ENCODE results near the gene KLK12. TPM values are rescaled to one million over a fixed set of nuclear protein-coding genes. Genes with fewer than 3 reads are reported as not detected.

Gene KLK12
- total RNA-seq, 4 donors from 2014 or later, result 0.41 TPM; not detected in 3

DNA sequence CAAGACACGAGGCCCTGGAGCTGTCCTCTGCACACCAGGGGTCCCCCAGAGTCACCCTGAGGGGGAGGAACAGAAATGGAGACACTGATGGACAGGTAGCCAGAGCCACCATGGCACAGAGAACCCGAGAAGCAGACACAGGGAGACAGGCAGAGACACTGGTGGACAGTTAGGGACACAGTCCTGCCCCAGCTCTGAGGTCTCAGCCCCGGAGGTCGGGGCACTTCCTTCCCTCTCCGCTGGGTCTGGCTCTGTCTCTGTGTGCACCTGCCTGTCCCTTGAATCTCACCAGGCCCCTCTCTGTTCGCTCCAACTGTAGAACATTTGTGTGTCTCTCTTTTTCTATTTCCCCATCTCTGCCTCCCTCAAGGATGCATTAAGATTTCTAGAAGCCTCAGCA lies 43.3 kb upstream of the KLK12 start:
- no peak for TF ChIP-seq POLR2AphosphoS5 (IDR thresholded peaks at IDR 0.05)
- TF ChIP-seq, protein P1, sequence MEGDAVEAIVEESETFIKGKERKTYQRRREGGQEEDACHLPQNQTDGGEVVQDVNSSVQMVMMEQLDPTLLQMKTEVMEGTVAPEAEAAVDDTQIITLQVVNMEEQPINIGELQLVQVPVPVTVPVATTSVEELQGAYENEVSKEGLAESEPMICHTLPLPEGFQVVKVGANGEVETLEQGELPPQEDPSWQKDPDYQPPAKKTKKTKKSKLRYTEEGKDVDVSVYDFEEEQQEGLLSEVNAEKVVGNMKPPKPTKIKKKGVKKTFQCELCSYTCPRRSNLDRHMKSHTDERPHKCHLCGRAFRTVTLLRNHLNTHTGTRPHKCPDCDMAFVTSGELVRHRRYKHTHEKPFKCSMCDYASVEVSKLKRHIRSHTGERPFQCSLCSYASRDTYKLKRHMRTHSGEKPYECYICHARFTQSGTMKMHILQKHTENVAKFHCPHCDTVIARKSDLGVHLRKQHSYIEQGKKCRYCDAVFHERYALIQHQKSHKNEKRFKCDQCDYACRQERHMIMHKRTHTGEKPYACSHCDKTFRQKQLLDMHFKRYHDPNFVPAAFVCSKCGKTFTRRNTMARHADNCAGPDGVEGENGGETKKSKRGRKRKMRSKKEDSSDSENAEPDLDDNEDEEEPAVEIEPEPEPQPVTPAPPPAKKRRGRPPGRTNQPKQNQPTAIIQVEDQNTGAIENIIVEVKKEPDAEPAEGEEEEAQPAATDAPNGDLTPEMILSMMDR (IDR thresholded peaks at IDR 0.05), result no peak
- TF ChIP-seq POLR2A (IDR thresholded peaks at IDR 0.05), result no peak
- TF ChIP-seq EP300 (IDR thresholded peaks at IDR 0.05; ENCODE audit: low read depth), result no peak
- DNase-seq, result no peak
- in situ Hi-C loops (cut with MboI; ENCODE audit: low pct_ligation_motif_present in 1 of 4, low pct_unique_long_range_greater_than_20kb in 1 of 4, low sequenced_read_pairs in 3 of 4), result no loop called here
- no peaks in the 10 kb centered on the region for H3K36me3 ChIP-seq
- peaks cover 0 to 3% of the 10 kb centered on the region in 2 donors for H3K9me3 ChIP-seq
- no peak overlapping the region for H3K27ac ChIP-seq
- 70% methylated on average over 6 of the region's 6 CpGs; no CpG with 5 or more reads in 1 of the 2 donors for WGBS, 2 donors (ENCODE audit: low coverage in 1 of 2)
- intact Hi-C loops (cut with DNase I; ENCODE audit: low total_unique reads), result no loop called here
- H3K4me1 ChIP-seq, result no peaks in the 10 kb centered on the region
- peaks cover 10% of the 10 kb centered on the region for H3K27me3 ChIP-seq
- no peak overlapping the region for H3K4me3 ChIP-seq

DNA sequence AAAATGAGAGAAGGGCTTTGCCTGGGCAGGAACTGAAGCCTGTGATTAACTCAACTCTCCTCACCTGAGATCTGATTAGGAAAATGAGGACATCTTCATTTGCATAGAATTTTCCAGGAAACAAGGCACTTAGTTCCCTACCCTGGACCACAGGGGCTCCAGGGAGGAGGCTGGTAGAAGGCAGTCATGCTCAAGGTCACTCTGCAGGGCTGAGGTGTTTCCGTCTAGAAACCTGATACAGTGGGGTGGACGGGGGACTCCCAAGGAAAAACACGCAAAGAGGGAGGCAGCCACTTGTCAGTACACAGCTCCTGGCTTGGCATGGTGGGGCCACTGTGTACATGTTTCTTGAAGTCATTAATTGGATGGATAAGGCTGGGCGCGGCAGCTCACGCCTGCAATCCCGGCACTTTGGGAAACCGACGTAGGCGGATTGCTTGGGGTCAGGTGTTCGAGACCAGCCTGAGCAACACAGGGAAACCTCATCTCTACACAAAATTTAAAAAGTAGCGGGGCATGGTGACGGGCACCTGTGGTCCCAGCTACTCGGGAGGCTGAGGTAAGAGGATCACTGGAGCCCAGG lies 41.9 kb upstream of the KLK12 start:
- in situ Hi-C loops (cut with MboI; ENCODE audit: low pct_ligation_motif_present in 1 of 4, low pct_unique_long_range_greater_than_20kb in 1 of 4, low sequenced_read_pairs in 3 of 4) (no loop called here), intact Hi-C loops (cut with DNase I; ENCODE audit: low total_unique reads) (no loop called here)
- no peaks in the 10 kb centered on the region for H3K4me1 ChIP-seq
- no peak overlapping the region for H3K27ac ChIP-seq
- no peak overlapping the region for H3K4me3 ChIP-seq
- H3K9me3 ChIP-seq, result peaks cover 0 to 3% of the 10 kb centered on the region in 2 donors
- no peak for DNase-seq
- H3K36me3 ChIP-seq, result no peaks in the 10 kb centered on the region
- H3K27me3 ChIP-seq, result peaks cover 4% of the 10 kb centered on the region
- 0 to 73% methylated on average over 2 to 14 of the region's 14 CpGs for WGBS, 2 donors (ENCODE audit: low coverage in 1 of 2)
- no peak for TF ChIP-seq EP300 (IDR thresholded peaks at IDR 0.05; ENCODE audit: low read depth)
- TF ChIP-seq, protein P1 (IDR thresholded peaks at IDR 0.05), result no peak
- no peak for TF ChIP-seq POLR2AphosphoS5 (IDR thresholded peaks at IDR 0.05)
- no peak for TF ChIP-seq POLR2A (IDR thresholded peaks at IDR 0.05)

DNA sequence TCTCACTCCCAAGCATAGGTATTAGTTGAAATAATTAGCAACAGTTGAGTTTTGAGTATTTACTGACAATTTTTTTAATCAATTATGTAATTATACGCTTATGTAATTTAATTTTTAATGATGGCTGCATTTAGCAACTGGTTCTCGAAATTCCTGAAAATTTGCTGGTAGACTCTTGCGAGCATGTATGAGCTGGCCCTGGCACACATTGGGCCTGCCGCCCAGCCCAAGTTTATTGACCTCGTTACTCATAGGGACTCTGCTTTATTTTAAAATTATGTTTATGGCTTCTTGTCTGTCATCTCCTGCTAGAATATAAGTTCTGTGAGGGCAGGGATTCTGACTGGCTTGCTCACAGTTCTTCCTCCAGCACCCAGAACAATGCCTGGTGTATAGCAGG lies 41.2 kb upstream of the KLK12 start:
- H3K27ac ChIP-seq, result no peak overlapping the region
- in situ Hi-C loops (cut with MboI; ENCODE audit: low pct_ligation_motif_present in 1 of 4, low pct_unique_long_range_greater_than_20kb in 1 of 4, low sequenced_read_pairs in 3 of 4) (no loop called here), intact Hi-C loops (cut with DNase I; ENCODE audit: low total_unique reads) (no loop called here)
- TF ChIP-seq, protein P1 (IDR thresholded peaks at IDR 0.05), result no peak
- TF ChIP-seq POLR2A (IDR thresholded peaks at IDR 0.05), result no peak
- TF ChIP-seq POLR2AphosphoS5 (IDR thresholded peaks at IDR 0.05), result no peak
- TF ChIP-seq EP300 (IDR thresholded peaks at IDR 0.05; ENCODE audit: low read depth), result no peak
- H3K4me3 ChIP-seq, result no peak overlapping the region
- H3K4me1 ChIP-seq, result no peaks in the 10 kb centered on the region
- peaks cover 4% of the 10 kb centered on the region for H3K27me3 ChIP-seq
- no peaks in the 10 kb centered on the region for H3K36me3 ChIP-seq
- H3K9me3 ChIP-seq, result peaks cover 0 to 3% of the 10 kb centered on the region in 2 donors
- no peak for DNase-seq
- WGBS, 2 donors (ENCODE audit: low coverage in 1 of 2), result 51 to 70% methylated on average over 5 of the region's 5 CpGs

DNA sequence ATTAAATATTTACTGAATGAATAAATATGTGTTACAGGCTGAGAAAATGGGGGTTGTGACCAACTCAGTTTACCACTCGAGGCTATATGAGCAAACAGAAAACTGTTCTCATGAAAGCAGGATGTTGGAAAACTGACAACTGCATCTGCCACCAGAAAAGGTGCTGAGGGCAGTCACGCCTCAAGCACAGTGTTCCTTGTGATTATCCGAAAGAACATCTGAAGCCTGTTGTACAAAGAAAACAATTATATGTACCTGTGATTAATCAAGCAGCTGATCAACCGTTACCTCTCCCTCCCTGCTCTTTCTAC lies 36.2 kb upstream of the KLK12 start:
- Histone ChIP-seq H3K4me3 (no peak overlapping the region), H3K27ac (no peak overlapping the region), H3K9me3 (peaks cover 0 to 3% of the 10 kb centered on the region in 2 donors), H3K27me3 (peaks cover 10% of the 10 kb centered on the region), H3K4me1 (no peaks in the 10 kb centered on the region), H3K36me3 (no peaks in the 10 kb centered on the region)
- TF ChIP-seq POLR2AphosphoS5 (IDR thresholded peaks at IDR 0.05) (no peak), POLR2A (IDR thresholded peaks at IDR 0.05) (no peak), EP300 (IDR thresholded peaks at IDR 0.05; ENCODE audit: low read depth) (no peak)
- TF ChIP-seq, protein P1 (IDR thresholded peaks at IDR 0.05), result no peak
- DNase-seq, result no peak
- in situ Hi-C loops (cut with MboI; ENCODE audit: low pct_ligation_motif_present in 1 of 4, low pct_unique_long_range_greater_than_20kb in 1 of 4, low sequenced_read_pairs in 3 of 4), result no loop called here
- intact Hi-C loops (cut with DNase I; ENCODE audit: low total_unique reads), result no loop called here
- WGBS, 2 donors (ENCODE audit: low coverage in 1 of 2), result 45 to 58% methylated on average over 2 to 4 of the region's 4 CpGs
